ENCODE results near the gene MICOS13. TPM values are rescaled to one million over a fixed set of nuclear protein-coding genes. Genes with fewer than 3 reads are reported as not detected.

The MICOS13 gene
- total and polyA plus RNA-seq, 2 donors (not counting 3 experiments of a cell fraction or from before 2014, with no cell fraction given): 55.3 to 86.1 TPM

DNA sequence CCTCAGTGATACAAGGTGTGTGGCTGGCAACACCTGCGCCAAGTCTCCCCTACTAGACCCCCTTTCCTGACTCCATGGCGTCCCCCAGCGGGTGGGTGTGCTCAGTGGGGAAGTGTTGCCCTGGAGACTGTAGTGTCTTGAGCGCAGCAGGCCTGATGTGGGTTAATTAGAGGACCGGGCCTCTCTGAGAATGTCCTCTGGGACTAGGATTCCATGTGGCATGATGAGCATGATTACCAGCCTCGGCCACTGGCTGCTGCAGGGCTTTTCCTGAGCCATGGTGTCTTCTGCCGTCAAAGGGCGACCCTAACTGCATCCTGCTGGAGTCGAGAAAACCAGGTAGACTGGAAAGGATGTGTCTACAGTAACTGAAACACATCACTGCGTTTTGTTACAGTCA, 28.1 kb downstream of the MICOS13 start:
- ChIA-PET POLR2A (no interaction called here), CTCF (no interaction called here)
- H4K20me1 ChIP-seq (replicated peaks; ENCODE audit: control insufficient read depth, extremely low read depth, insufficient read depth, low read length): no peaks in the 10 kb centered on the region
- dilution Hi-C loops (cut with MboI; ENCODE audit: extremely low pct_ligation_motif_present, low sequenced_read_pairs): no loop called here
- FAIRE-seq (no peak), DNase-seq (ENCODE audit: low read depth, low spot score) (no peak)
- no peaks in the 10 kb centered on the region for H3K4me1 ChIP-seq (ENCODE audit: control insufficient read depth, extremely low read depth, insufficient read depth, low read length)
- H3K79me2 ChIP-seq (ENCODE audit: control insufficient read depth, insufficient read depth, low read length): peaks cover 6% of the 10 kb centered on the region
- BruUV-seq (replicated peaks): no TSS peak
- no peaks in the 10 kb centered on the region for H3K9me3 ChIP-seq (replicated peaks; ENCODE audit: control insufficient read depth, insufficient read depth, low read length)
- no peak for TF ChIP-seq GATA2 (IDR thresholded peaks at IDR 0.05; ENCODE audit: insufficient read depth, insufficient read length, low read depth, low read length)
- TF ChIP-seq FOS (IDR thresholded peaks at IDR 0.05; ENCODE audit: borderline replicate concordance, insufficient read depth, low read length): no peak
- TF ChIP-seq, protein P1, sequence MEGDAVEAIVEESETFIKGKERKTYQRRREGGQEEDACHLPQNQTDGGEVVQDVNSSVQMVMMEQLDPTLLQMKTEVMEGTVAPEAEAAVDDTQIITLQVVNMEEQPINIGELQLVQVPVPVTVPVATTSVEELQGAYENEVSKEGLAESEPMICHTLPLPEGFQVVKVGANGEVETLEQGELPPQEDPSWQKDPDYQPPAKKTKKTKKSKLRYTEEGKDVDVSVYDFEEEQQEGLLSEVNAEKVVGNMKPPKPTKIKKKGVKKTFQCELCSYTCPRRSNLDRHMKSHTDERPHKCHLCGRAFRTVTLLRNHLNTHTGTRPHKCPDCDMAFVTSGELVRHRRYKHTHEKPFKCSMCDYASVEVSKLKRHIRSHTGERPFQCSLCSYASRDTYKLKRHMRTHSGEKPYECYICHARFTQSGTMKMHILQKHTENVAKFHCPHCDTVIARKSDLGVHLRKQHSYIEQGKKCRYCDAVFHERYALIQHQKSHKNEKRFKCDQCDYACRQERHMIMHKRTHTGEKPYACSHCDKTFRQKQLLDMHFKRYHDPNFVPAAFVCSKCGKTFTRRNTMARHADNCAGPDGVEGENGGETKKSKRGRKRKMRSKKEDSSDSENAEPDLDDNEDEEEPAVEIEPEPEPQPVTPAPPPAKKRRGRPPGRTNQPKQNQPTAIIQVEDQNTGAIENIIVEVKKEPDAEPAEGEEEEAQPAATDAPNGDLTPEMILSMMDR (IDR thresholded peaks at IDR 0.05; ENCODE audit: extremely low read depth in 1 of 2, insufficient read depth in 1 of 2, low read depth in 1 of 2, low read length in 2 of 2): no peak
- TF ChIP-seq JUN (IDR thresholded peaks at IDR 0.05; ENCODE audit: borderline replicate concordance, insufficient read depth, insufficient read length, low read depth): no peak
- TF ChIP-seq EZH2 (IDR thresholded peaks at IDR 0.05; ENCODE audit: borderline replicate concordance, low read depth, low read length, severe bottlenecking): no peak
- no peak for TF ChIP-seq MYC (IDR thresholded peaks at IDR 0.05; ENCODE audit: low read depth, low read length)
- no peak for TF ChIP-seq POLR2A (IDR thresholded peaks at IDR 0.05; ENCODE audit: low read depth, low read length)
- TF ChIP-seq, protein P2, sequence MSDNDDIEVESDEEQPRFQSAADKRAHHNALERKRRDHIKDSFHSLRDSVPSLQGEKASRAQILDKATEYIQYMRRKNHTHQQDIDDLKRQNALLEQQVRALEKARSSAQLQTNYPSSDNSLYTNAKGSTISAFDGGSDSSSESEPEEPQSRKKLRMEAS (IDR thresholded peaks at IDR 0.05; ENCODE audit: insufficient read depth, insufficient read length): no peak
- no peak for TF ChIP-seq POLR2AphosphoS5 (IDR thresholded peaks at IDR 0.05; ENCODE audit: insufficient read depth, low read depth, low read length)
- intact Hi-C loops (cut with micrococcal nuclease): no loop called here
- no peak overlapping the region for H3K4me2 ChIP-seq (ENCODE audit: insufficient read depth, low read length)
- no peaks in the 10 kb centered on the region for H3K9me1 ChIP-seq (replicated peaks; ENCODE audit: control insufficient read depth, extremely low read depth, insufficient read depth, low read length)
- H2AFZ ChIP-seq (ENCODE audit: low read depth, low read length): no peak overlapping the region
- H3K27ac ChIP-seq (ENCODE audit: insufficient read depth, low read depth, low read length): no peak overlapping the region
- peaks cover 19 to 43% of the 10 kb centered on the region in 2 experiments for H3K36me3 ChIP-seq (ENCODE audit: control insufficient read depth in 2 of 2, extremely low read depth in 1 of 2, insufficient read depth in 2 of 2, low read length in 2 of 2)
- H3K27me3 ChIP-seq (ENCODE audit: control insufficient read depth in 2 of 2, insufficient read depth in 2 of 2, low read length in 2 of 2): no peaks in the 10 kb centered on the region
- H3K4me3 ChIP-seq (replicated peaks in 1 of 3; ENCODE audit: insufficient read depth in 1 of 3, low read depth in 1 of 3, low read length in 3 of 3): no peak overlapping the region
- no peak overlapping the region for H3K9ac ChIP-seq (replicated peaks; ENCODE audit: extremely low read depth, insufficient read depth, low read length)
